Medulla oblongata (tissue), 1 donor: ENCODE results near the gene CD109.

Source experiments
- DNase-seq: peaks from one replicate; pipeline ENCODE4 v3.0.0-alpha.2; 2015; ENCODE audit errors: extremely low spot score

The CD109 gene

DNA sequence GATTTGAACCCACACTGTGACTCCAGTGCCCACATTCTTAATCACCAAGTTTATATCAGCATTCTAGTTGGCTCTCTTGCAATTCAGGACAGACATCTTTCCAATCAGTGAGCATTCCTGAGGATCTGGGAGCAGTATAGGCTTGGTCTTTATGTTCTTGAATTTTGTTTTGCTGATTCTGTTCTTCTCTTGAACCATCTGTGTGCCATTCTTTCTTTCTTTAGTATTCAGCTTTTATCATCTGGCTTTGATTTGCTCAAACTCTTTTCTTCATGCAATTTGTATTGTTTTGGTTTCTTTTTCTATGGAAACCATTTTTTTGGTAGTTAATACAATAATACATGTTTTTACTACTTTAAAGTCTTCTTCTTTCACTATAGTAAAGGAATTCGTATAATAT is 162.4 kb downstream of the CD109 start:
- no peak for DNase-seq

DNA sequence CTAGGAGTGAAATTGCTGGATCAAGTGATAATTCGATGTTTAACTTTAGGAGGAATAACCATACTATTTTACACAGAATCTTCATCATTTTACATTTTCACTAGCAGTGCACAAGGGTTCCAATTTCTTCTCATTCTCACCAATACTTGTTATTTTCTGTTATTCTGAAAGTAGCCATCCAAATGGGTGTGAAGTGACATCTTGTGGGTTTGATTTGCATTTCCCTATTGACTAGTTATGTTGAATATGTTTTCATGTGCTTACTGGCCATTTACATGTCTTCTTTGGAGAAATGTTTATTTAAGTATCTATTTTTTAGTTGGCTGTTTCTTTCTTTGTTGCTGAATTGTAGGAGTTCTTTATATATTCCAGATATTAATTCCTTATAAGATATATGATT is 164.3 kb downstream of the CD109 start:
- no peak for DNase-seq

DNA sequence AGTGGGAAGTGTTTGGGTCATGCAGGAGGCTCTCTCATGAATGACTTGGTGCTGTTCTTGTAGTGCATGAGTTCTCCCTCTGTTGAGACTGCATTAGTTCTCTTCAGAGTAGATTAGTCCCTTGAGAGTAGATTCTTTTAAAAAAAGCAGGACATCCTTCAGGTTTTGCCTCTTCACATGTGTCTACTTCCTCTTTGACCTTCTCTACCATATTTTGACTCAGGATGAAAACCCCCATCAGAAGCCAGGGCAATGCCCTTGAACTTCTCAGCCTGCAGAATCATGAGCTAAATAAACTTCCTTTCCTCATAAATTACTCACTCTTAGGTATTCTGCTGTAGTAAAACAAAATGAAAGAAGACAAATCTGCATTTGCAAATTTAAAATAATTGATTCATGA is 170.3 kb downstream of the CD109 start:
- no peak for DNase-seq

DNA sequence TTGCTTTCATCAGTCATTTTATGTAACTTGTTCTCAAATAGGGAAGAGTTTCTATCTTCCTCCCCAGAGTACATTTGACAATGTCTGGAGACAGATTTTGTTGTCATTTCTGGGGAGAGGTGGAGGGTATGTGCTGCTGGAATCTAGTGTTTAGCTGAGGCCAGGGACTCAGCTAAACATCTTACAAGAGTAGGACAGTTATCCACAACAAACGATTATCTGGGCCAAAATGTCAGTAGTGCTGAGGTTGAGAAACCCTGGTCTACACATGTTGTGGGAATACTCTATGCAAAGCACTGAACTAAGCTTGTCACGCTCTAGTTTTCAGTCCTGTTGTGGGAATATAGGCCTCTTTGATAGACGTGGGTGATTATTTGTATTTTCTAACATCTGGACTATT is 171.4 kb downstream of the CD109 start:
- DNase-seq = no peak

DNA sequence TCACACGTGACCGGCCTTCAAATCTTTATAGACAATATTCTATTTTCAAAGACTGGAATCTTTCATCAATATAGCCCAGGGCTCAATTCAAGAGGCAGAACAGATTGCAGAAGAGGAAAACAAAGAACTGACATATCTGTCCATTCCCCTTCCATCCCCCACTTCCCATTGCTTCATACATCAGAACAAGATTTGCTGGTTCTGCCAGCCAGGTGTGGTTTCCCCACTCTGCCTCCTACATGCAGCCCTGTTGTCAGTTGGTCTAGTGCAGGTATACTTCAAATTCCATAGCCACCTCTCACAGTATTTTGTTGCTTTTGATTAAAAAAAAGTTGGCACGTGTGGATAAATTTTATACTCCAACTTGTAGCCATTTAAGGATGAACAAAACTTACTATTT is 174.9 kb downstream of the CD109 start:
- DNase-seq = no peak

DNA sequence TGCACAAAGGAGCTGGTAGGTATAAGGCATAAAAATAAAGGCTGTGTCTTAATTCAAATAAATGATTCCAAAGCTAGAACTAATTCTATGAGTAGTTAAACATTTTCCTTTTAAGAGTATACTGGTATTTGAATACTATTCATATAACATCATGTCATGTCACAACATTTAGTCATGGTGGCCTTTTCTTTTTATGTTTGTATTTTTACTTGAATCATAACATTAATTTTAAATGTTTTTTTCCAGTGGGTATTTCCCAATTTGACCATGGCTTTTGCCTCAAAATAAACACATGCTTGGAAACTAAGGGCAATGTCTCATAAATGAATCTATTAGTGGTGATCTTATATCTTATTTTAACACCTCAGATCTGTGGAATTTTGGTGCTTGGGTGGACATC is 177.1 kb downstream of the CD109 start:
- DNase-seq = no peak
